Epithelial cell of esophagus (primary cell): ENCODE data around the gene UBE2V1.

Experiments used
- DNase-seq: peaks from one replicate; pipeline ENCODE4 v3.0.0; 2010; ENCODE audit warnings: low read depth
- H3K4me3 ChIP-seq: 2 replicates; pipeline ENCODE4 v1.5.1; 2011; ENCODE audit warnings: mild to moderate bottlenecking, low read length, control low read depth
- TF ChIP-seq, protein P1 (sequence below): IDR thresholded peaks from 2 replicates; pipeline ENCODE4 v1.5.1; 2011; ENCODE audit warnings: low read depth, mild to moderate bottlenecking, low read length, control low read depth, inconsistent platforms; ENCODE audit not compliant: insufficient read depth; ENCODE audit errors: missing control alignments

The UBE2V1 gene

DNA sequence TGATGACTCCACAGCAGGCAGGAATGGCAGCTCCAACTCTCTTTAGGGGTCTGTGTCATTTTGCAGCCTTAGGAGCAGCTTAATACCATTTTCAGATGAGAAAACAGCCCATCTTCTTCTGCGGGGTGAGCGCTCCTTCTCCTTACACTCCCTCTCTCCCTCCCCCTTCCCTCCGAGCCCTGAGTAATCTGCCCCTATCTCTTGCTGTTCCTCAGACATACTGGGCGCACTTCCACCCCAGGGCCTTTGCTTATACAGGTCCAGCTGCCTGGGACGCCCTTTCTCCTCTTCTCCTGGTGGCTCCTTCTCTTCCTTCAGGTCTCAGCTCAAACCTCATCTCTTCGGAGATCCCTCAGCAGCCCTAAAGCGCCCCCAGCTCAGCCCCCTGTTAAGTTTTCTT, 75.4 kb downstream of the UBE2V1 start:
- no peak for DNase-seq
- H3K4me3 ChIP-seq: no peak overlapping the region
- TF ChIP-seq, protein P1, sequence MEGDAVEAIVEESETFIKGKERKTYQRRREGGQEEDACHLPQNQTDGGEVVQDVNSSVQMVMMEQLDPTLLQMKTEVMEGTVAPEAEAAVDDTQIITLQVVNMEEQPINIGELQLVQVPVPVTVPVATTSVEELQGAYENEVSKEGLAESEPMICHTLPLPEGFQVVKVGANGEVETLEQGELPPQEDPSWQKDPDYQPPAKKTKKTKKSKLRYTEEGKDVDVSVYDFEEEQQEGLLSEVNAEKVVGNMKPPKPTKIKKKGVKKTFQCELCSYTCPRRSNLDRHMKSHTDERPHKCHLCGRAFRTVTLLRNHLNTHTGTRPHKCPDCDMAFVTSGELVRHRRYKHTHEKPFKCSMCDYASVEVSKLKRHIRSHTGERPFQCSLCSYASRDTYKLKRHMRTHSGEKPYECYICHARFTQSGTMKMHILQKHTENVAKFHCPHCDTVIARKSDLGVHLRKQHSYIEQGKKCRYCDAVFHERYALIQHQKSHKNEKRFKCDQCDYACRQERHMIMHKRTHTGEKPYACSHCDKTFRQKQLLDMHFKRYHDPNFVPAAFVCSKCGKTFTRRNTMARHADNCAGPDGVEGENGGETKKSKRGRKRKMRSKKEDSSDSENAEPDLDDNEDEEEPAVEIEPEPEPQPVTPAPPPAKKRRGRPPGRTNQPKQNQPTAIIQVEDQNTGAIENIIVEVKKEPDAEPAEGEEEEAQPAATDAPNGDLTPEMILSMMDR: no peak

DNA sequence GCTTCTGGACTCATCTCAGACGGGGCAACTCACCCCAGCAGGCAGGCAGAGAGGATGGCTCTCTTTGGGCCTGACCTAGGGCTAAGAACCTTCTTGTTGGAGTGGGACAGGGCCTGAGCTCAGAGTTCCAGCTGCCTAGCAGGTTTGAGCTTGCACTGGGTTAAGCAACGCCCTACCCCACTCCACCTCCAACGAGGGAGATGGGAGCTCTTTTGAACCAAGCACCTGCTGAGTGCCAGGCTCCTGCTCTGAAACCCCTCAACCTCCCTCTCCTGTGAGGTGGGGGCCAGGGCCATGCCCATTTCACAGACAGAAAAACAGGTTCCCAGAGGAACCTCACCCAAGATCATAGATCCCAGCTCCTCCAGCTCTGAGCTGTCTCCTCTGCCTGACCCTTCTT, 75.8 kb downstream of the UBE2V1 start:
- no peak overlapping the region for H3K4me3 ChIP-seq
- peak; percentile 67 for DNase-seq
- TF ChIP-seq, protein P1: no peak

DNA sequence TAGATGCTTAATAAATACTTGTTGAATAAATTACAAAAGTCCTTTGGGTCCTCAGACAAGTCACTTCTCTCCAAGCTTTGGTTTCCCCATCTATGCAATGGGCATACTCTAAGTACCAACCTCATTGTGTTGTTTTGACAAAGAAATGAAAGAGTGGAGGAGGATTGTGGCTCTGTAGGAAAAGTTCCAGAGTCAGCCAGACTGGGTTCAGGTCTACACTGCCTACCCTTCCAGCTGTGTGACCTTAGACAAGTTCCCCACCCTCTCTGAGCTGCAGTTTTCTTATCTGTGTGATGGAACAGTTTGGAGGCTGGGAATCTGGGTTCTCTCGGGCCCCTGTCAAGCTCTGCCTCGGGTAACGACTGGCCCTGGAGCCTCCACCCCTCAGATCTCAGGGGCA, 76.2 kb downstream of the UBE2V1 start:
- TF ChIP-seq, protein P1: no peak
- no peak for DNase-seq
- no peak overlapping the region for H3K4me3 ChIP-seq

DNA sequence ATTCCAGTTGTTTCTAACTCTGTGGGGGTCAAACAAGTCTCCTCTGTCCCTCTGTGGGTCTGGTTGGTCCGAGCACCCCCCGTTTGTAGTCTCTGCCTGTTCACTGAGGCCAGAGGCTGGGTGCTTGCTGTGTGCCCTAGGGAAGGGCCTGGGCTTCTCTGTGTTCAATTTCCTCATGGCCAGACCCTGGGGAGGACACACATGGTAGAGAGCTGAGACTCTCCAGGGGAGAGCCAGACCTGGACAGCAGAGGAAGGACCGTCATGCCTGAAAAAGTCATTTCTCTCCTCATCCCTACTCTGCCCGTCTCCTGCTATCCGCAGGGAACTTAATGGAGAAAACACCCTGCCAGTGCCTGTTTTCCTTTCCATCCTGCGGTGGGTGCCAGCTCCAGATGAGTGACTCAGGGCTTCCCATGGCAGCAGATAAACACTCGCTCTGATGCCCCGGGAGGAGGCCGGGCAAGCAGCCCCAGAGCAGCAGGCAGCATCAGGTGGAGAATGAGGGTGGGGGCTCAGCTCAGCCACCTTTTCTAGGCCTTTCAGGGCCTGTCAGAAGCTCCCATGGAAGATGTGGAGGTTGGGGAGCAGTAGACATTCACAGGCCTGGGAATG, 78.3 kb downstream of the UBE2V1 start:
- DNase-seq: peak; percentile 62
- TF ChIP-seq, protein P1: no peak
- no peak overlapping the region for H3K4me3 ChIP-seq

DNA sequence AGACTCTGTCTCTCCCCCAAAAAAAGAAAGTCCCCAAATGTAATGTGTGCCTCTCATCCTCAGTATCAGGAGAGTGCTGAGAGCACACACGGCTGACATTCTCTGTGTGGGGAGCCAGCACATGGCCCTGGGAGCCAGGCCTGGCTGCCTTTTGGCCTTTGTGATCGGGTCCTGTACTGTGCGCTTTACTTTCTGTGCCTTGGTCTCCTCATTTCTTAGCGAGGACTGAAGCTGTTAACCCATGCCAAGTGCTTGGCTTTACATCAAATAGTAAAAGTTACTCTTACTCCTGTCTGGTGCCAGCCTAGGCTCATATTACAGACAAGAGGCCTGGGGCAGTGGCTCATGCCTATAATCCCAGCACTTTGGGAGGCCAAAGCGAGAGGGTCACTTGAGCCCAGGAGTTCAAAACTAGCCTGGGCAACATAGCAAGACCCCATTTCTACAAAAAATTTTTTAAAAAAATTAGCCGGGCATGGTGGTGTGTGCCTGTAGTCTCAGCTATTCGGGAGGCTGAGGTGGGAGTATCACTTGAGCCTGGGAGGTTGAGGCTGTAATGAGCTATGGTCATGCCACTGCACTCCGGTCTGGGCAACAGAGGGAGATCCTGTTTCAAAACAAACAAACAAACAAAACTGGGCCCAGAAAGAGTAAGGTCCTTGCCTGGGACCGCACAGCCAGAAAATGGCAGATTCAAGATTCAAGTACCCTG, 79.8 kb downstream of the UBE2V1 start:
- H3K4me3 ChIP-seq: no peak overlapping the region
- DNase-seq: no peak
- TF ChIP-seq, protein P1: no peak
